Body of pancreas (tissue), 4 donors: ENCODE data around the gene EDDM3A.
"Not testable (repeated sequence)": the region's sequence is repeated elsewhere in the genome, so short reads cannot be mapped to it uniquely, and the experiment has no call there.

ENCODE experiments used
- CTCF ChIP-seq, 7 experiments: fragments of 450-650 bp in 4 of 7; fragments of 200-600 bp in 3 of 7; sonication (generic) in 3 of 7; IDR thresholded peaks; one replicate each; pipeline ENCODE4 v1.5.1; 2016 to 2019; ENCODE audit warnings: antibody characterized with exemption in 7 of 7
- POLR2A ChIP-seq, 3 donors: fragments of 450-650 bp; IDR thresholded peaks; one replicate each; pipeline ENCODE4 v1.6.1; 2016; ENCODE audit warnings: antibody characterized with exemption in 3 of 3, mild to moderate bottlenecking in 2 of 3

- not testable (repeated sequence) for TF ChIP-seq POLR2A, CTCF (IDR thresholded peaks at IDR 0.05)
Measured at GRCh38 chr14:20726121-20726520, 19.6 kb upstream of the EDDM3A start.
